OCI-LY3 (cell line): Measurements from ENCODE around the gene ABCC8.

Source experiments
- H2AFZ ChIP-seq: fragments of 200-600, 300-600 bp; shearing (Covaris generic); 2 replicates; pipeline ENCODE4 v1.6.0; 2014; ENCODE audit warnings: antibody characterized with exemption, low read depth, low read length
- H3K27ac ChIP-seq: fragments of 200-600, 300-600 bp; sonication (generic); 2 replicates; pipeline ENCODE4 v1.5.1; 2014; ENCODE audit warnings: mild to moderate bottlenecking, low read length, moderate library complexity, mixed read lengths
- H3K27me3 ChIP-seq: fragments of 200-600, 300-600 bp; sonication (generic); 2 replicates; pipeline ENCODE4 v1.6.1; 2014; ENCODE audit warnings: low read depth, low read length, mixed read lengths
- H3K36me3 ChIP-seq: fragments of 200-600, 300-600 bp; sonication (generic); replicated peaks from 2 replicates; pipeline ENCODE3; 2014; ENCODE audit warnings: low read depth, low read length, mixed read lengths
- H3K4me1 ChIP-seq: fragments of 300-600, 200-600 bp; sonication (generic); 2 replicates; pipeline ENCODE4 v1.6.1; 2014; ENCODE audit warnings: low read length, mixed read lengths
- H3K4me2 ChIP-seq: fragments of 200-600, 300-600 bp; sonication (generic); 2 replicates; pipeline ENCODE4 v1.6.1; 2014; ENCODE audit warnings: low read length, mixed read lengths
- H3K4me3 ChIP-seq: fragments of 300-600, 200-600 bp; sonication (generic); 2 replicates; pipeline ENCODE4 v1.5.1; 2014; ENCODE audit warnings: antibody characterized with exemption, mild to moderate bottlenecking, low read length, moderate library complexity
- H3K79me2 ChIP-seq: fragments of 300-600, 200-600 bp; shearing (Covaris generic); 2 replicates; pipeline ENCODE4 v1.6.1; 2014; ENCODE audit warnings: mild to moderate bottlenecking, low read length, mixed read lengths
- H3K9ac ChIP-seq: fragments of 300-600, 200-600 bp; shearing (Covaris generic); 2 replicates; pipeline ENCODE4 v1.6.0; 2014; ENCODE audit warnings: mild to moderate bottlenecking, low read length, moderate library complexity
- H3K9me3 ChIP-seq: fragments of 200-600, 300-600 bp; shearing (Covaris generic); 2 replicates; pipeline ENCODE4 v1.6.1; 2014; ENCODE audit warnings: low read length, mixed read lengths; ENCODE audit not compliant: insufficient read depth
- H4K20me1 ChIP-seq: fragments of 200-600, 300-600 bp; sonication (generic); 2 replicates; pipeline ENCODE4 v1.6.1; 2016; ENCODE audit warnings: low read length, mixed read lengths; ENCODE audit not compliant: insufficient read depth
- CTCF ChIP-seq: fragments of 200-600, 300-600 bp; sonication (generic); IDR thresholded peaks from 2 replicates; pipeline ENCODE4 v1.5.1; 2014; ENCODE audit warnings: antibody characterized with exemption, low read length, low read depth
- EZH2phosphoT487 ChIP-seq: fragments of 200-600 bp; shearing (Covaris generic); IDR thresholded peaks from 2 replicates; pipeline ENCODE4 v1.6.1; 2018; ENCODE audit warnings: antibody characterized with exemption, mixed run types, low read depth

ABCC8 gene

GRCh38 chr11:17351510-17352176 lies 125.0 kb downstream of the ABCC8 start, which contains the start of gene NCR3LG1:
Gene NCR3LG1 (plus strand): TSS chr11:17351800. CDS start chr11:17351970, 170 bp downstream.
- H3K9ac ChIP-seq: no peak within 1 kb of the TSS
- H4K20me1 ChIP-seq: no peaks in the 10 kb centered on the region
- no peak within 1 kb of the TSS for H3K4me3 ChIP-seq
- H3K4me1 ChIP-seq: peaks cover 3% of the 10 kb centered on the region
- H3K4me2 ChIP-seq: no peak within 1 kb of the TSS
- peaks cover 36% of the 10 kb centered on the region for H3K27me3 ChIP-seq
- no peak within 1 kb of the TSS for H2AFZ ChIP-seq
- TF ChIP-seq EZH2phosphoT487: no peak
- TF ChIP-seq CTCF: no peak
- H3K27ac ChIP-seq: no peak within 1 kb of the TSS
- no peaks in the 10 kb centered on the region for H3K79me2 ChIP-seq
- H3K36me3 ChIP-seq: no peaks in the 10 kb centered on the region
- H3K9me3 ChIP-seq: no peaks in the 10 kb centered on the region

- no peaks in the 10 kb centered on the region for H3K9me3 ChIP-seq
- H3K36me3 ChIP-seq: no peaks in the 10 kb centered on the region
- H3K27me3 ChIP-seq: peaks cover 36% of the 10 kb centered on the region
- no peak overlapping the region for H3K4me3 ChIP-seq
- H3K27ac ChIP-seq: no peak overlapping the region
- no peak overlapping the region for H2AFZ ChIP-seq
- H3K4me1 ChIP-seq: peaks cover 3% of the 10 kb centered on the region
- H3K9ac ChIP-seq: no peak overlapping the region
- TF ChIP-seq CTCF: no peak
- no peaks in the 10 kb centered on the region for H4K20me1 ChIP-seq
- H3K79me2 ChIP-seq: no peaks in the 10 kb centered on the region
- H3K4me2 ChIP-seq: no peak overlapping the region
Observed at GRCh38 chr11:17351172-17351509, 125.5 kb downstream of the ABCC8 start.

GRCh38 chr11:17350455-17351171 lies 126.0 kb downstream of the ABCC8 start:
- Histone ChIP-seq H3K36me3 (no peaks in the 10 kb centered on the region), H3K4me1 (peaks cover 3% of the 10 kb centered on the region), H3K4me3 (no peak overlapping the region), H2AFZ (no peak overlapping the region), H3K9me3 (no peaks in the 10 kb centered on the region), H4K20me1 (no peaks in the 10 kb centered on the region), H3K27me3 (peaks cover 36% of the 10 kb centered on the region), H3K27ac (no peak overlapping the region), H3K79me2 (no peaks in the 10 kb centered on the region), H3K9ac (no peak overlapping the region), H3K4me2 (no peak overlapping the region)
- no peak for TF ChIP-seq CTCF
- no peak for TF ChIP-seq EZH2phosphoT487

- TF ChIP-seq CTCF: no peak
- no peak for TF ChIP-seq EZH2phosphoT487
Observed at GRCh38 chr11:17347676-17348075, 129.0 kb downstream of the ABCC8 start.

More at GRCh38 chr11:17347676-17348075, 129.0 kb downstream of the ABCC8 start:
- no peak overlapping the region for H3K4me3 ChIP-seq
- H3K4me2 ChIP-seq: no peak overlapping the region
- H3K27ac ChIP-seq: no peak overlapping the region
- H3K27me3 ChIP-seq: peaks cover 41% of the 10 kb centered on the region
- H3K4me1 ChIP-seq: no peaks in the 10 kb centered on the region; the same call in 1 of the 2 replicates
- H2AFZ ChIP-seq: no peak overlapping the region
- H4K20me1 ChIP-seq: no peaks in the 10 kb centered on the region
- no peak overlapping the region for H3K9ac ChIP-seq
- H3K79me2 ChIP-seq: no peaks in the 10 kb centered on the region
- H3K9me3 ChIP-seq: no peaks in the 10 kb centered on the region
- H3K36me3 ChIP-seq: no peaks in the 10 kb centered on the region
